WTC11 (cell line): ENCODE measurements around the gene GPRC6A. TPM values are rescaled to one million over a fixed set of nuclear protein-coding genes. Genes with fewer than 3 reads are reported as not detected.

ENCODE experiments used
- ATAC-seq: fragments of 200-7000 bp; cut with Tn5 transposase; 2 replicates; pipeline ENCODE4 v1.10.0; 2021; ENCODE audit warnings: mild to moderate bottlenecking, moderate library complexity
- CTCF ChIA-PET: fragments of 300-600 bp; sonication (Branson Sonifier 250); formaldehyde crosslinking; loops from one replicate; lab custom pipeline; 2021; ENCODE audit warnings: antibody characterized with exemption; lab: Charles Lee
- POLR2A ChIA-PET: fragments of 350-600 bp; sonication (Branson Sonifier 250); formaldehyde crosslinking; loops from one replicate; lab custom pipeline; 2021; ENCODE audit warnings: antibody characterized with exemption; lab: Charles Lee
- DNase-seq: peaks from one replicate; pipeline ENCODE4 v3.0.0; 2021; ENCODE audit warnings: low spot score
- H3K27ac Mint-ChIP-seq: 2 replicates; pipeline ENCODE4 v1.8.0; 2021; ENCODE audit warnings: mixed read lengths
- H3K27me3 Mint-ChIP-seq: 2 replicates; pipeline ENCODE4 v1.8.0; 2021; ENCODE audit warnings: low read depth, mild to moderate bottlenecking, moderate library complexity, mixed read lengths
- H3K36me3 Mint-ChIP-seq: 2 replicates; pipeline ENCODE4 v1.8.0; 2021; ENCODE audit warnings: mixed read lengths
- H3K4me1 Mint-ChIP-seq: 2 replicates; pipeline ENCODE4 v1.8.0; 2022; ENCODE audit warnings: mixed read lengths
- H3K4me3 Mint-ChIP-seq: 2 replicates; pipeline ENCODE4 v1.8.0; 2021; ENCODE audit warnings: mild to moderate bottlenecking, moderate library complexity, mixed read lengths
- H3K9me3 Mint-ChIP-seq: 2 replicates; pipeline ENCODE4 v1.8.0; 2021; ENCODE audit warnings: mixed read lengths
- ATF1 ChIP-seq: sonication (generic); formaldehyde crosslinking; IDR thresholded peaks from 2 replicates; pipeline ENCODE4 v1.8.1; 2023; ENCODE audit warnings: mild to moderate bottlenecking, moderate library complexity, missing genetic modification reagents
- CBFB ChIP-seq: sonication (generic); formaldehyde crosslinking; IDR thresholded peaks from 2 replicates; pipeline ENCODE4 v1.8.1; 2022; ENCODE audit warnings: mild to moderate bottlenecking, low read depth, missing genetic modification reagents
- CREM ChIP-seq: sonication (generic); formaldehyde crosslinking; IDR thresholded peaks from 2 replicates; pipeline ENCODE4 v1.8.1; 2022; ENCODE audit warnings: mild to moderate bottlenecking, missing genetic modification reagents, moderate library complexity
- EMX1 ChIP-seq: fragments of 250-450 bp; sonication (Bioruptor Pico); IDR thresholded peaks from 2 replicates; pipeline ENCODE4 v1.8.0; 2021; ENCODE audit warnings: mild to moderate bottlenecking
- ESRRA ChIP-seq: sonication (generic); formaldehyde crosslinking; IDR thresholded peaks from 2 replicates; pipeline ENCODE4 v1.8.1; 2022; ENCODE audit warnings: mild to moderate bottlenecking, missing genetic modification reagents, borderline replicate concordance
- ETV6 ChIP-seq: sonication (generic); formaldehyde crosslinking; IDR thresholded peaks from 2 replicates; pipeline ENCODE4 v1.8.1; 2022; ENCODE audit warnings: mild to moderate bottlenecking, missing genetic modification reagents
- FOXP1 ChIP-seq: sonication (generic); formaldehyde crosslinking; IDR thresholded peaks from 2 replicates; pipeline ENCODE4 v1.8.0; 2022; ENCODE audit warnings: missing genetic modification reagents, mild to moderate bottlenecking, moderate library complexity, borderline replicate concordance
- NFATC4 ChIP-seq: fragments of 250-450 bp; sonication (Bioruptor Pico); IDR thresholded peaks from 2 replicates; pipeline ENCODE4 v1.9.0; 2021; ENCODE audit warnings: mild to moderate bottlenecking
- NR3C1 ChIP-seq: sonication (generic); formaldehyde crosslinking; conservative IDR thresholded peaks from 2 replicates; pipeline ENCODE4 v1.8.1; 2023; ENCODE audit warnings: low read depth, mild to moderate bottlenecking, missing genetic modification reagents
- OVOL2 ChIP-seq: fragments of 250-450 bp; sonication (Bioruptor Pico); IDR thresholded peaks from 2 replicates; pipeline ENCODE4 v1.9.0; 2021; ENCODE audit warnings: mild to moderate bottlenecking, borderline replicate concordance
- PRRX2 ChIP-seq: fragments of 250-450 bp; sonication (Bioruptor Pico); IDR thresholded peaks from 2 replicates; pipeline ENCODE4 v1.8.0; 2021; ENCODE audit warnings: mild to moderate bottlenecking
- TCF7 ChIP-seq: sonication (generic); formaldehyde crosslinking; IDR thresholded peaks from 2 replicates; pipeline ENCODE4 v1.8.0; 2022; ENCODE audit warnings: mild to moderate bottlenecking, low read depth, missing genetic modification reagents, moderate library complexity
- ZBTB21 ChIP-seq: sonication (generic); formaldehyde crosslinking; IDR thresholded peaks from 2 replicates; pipeline ENCODE4 v1.8.1; 2023; ENCODE audit warnings: mild to moderate bottlenecking, missing genetic modification reagents, borderline replicate concordance
- ZNF138 ChIP-seq: sonication (generic); formaldehyde crosslinking; conservative IDR thresholded peaks from 2 replicates; pipeline ENCODE4 v1.8.1; 2022; ENCODE audit warnings: mild to moderate bottlenecking, moderate library complexity, missing genetic modification reagents
- ZNF396 ChIP-seq: fragments of 250-450 bp; sonication (Bioruptor Pico); IDR thresholded peaks from 2 replicates; pipeline ENCODE4 v1.8.0; 2021; ENCODE audit warnings: mild to moderate bottlenecking, moderate library complexity, borderline replicate concordance
- ZNF416 ChIP-seq: fragments of 250-450 bp; sonication (Bioruptor Pico); IDR thresholded peaks from 2 replicates; pipeline ENCODE4 v1.9.0; 2021; ENCODE audit warnings: mild to moderate bottlenecking, inconsistent platforms
- ZNF671 ChIP-seq: fragments of 250-450 bp; sonication (Bioruptor Pico); IDR thresholded peaks from 2 replicates; pipeline ENCODE4 v1.8.0; 2021; ENCODE audit warnings: mild to moderate bottlenecking
- total RNA-seq: library from RNA; stranded (reverse); gene quantifications from 3 replicates; pipeline ENCODE4 v1.2.3, GENCODE V29; 2021
- TF ChIP-seq, protein P1 (sequence below): sonication (generic); formaldehyde crosslinking; IDR thresholded peaks from 2 replicates; pipeline ENCODE4 v1.8.0; 2023; ENCODE audit warnings: missing genetic modification reagents
- TF ChIP-seq, protein P2 (sequence below): fragments of 250-450 bp; sonication (Bioruptor Pico); IDR thresholded peaks from 2 replicates; pipeline ENCODE4 v1.9.0; 2021; ENCODE audit warnings: mild to moderate bottlenecking
- TF ChIP-seq, protein P3 (sequence below): sonication (generic); formaldehyde crosslinking; IDR thresholded peaks from 2 replicates; pipeline ENCODE4 v1.8.0; 2022; ENCODE audit warnings: mild to moderate bottlenecking, missing genetic modification reagents
- TF ChIP-seq, protein P4 (sequence below): sonication (generic); formaldehyde crosslinking; IDR thresholded peaks from 2 replicates; pipeline ENCODE4 v1.8.1; 2023; ENCODE audit warnings: mild to moderate bottlenecking, moderate library complexity, missing genetic modification reagents
- TF ChIP-seq, protein P5 (sequence below): fragments of 200-600 bp; IDR thresholded peaks from 2 replicates; pipeline ENCODE4 v1.8.0; 2022; ENCODE audit warnings: antibody characterized with exemption
- TF ChIP-seq, protein P6 (sequence below): sonication (generic); formaldehyde crosslinking; IDR thresholded peaks from 2 replicates; pipeline ENCODE4 v1.8.1; 2022; ENCODE audit warnings: mild to moderate bottlenecking, missing genetic modification reagents, moderate library complexity, borderline replicate concordance
- TF ChIP-seq, protein P7 (sequence below): sonication (generic); formaldehyde crosslinking; conservative IDR thresholded peaks from 2 replicates; pipeline ENCODE4 v1.8.1; 2022; ENCODE audit warnings: mild to moderate bottlenecking, missing genetic modification reagents
- TF ChIP-seq, protein P8 (sequence below): sonication (generic); formaldehyde crosslinking; IDR thresholded peaks from 2 replicates; pipeline ENCODE4 v1.8.1; 2023; ENCODE audit warnings: mild to moderate bottlenecking, missing genetic modification reagents, moderate library complexity
- TF ChIP-seq, protein P9 (sequence below): sonication (generic); formaldehyde crosslinking; IDR thresholded peaks from 2 replicates; pipeline ENCODE4 v1.8.0; 2022; ENCODE audit warnings: missing genetic modification reagents

The GPRC6A gene
- total RNA-seq, 1 experiment from 2014 or later: 0.17 TPM

DNA sequence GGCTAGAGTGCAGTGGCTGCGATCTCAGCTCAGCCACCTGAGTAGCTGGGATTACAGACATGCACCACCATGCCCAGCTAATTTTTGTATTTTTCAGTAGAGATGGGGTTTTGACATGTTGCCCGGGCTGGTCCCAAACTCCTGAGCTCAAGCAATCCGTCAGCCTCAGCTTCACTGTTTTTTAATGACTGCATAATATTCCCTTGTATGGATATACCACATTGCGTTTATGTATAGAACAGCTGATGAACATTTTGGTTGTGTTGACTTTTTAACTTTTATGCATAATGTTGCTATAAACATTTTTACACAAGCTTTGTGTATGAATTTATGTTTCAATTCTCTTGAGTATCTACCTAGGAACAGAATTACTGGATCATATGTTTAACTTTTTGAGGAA lies 43.9 kb upstream of the GPRC6A start:
- ChIA-PET CTCF (no interaction called here), POLR2A (no interaction called here)

DNA sequence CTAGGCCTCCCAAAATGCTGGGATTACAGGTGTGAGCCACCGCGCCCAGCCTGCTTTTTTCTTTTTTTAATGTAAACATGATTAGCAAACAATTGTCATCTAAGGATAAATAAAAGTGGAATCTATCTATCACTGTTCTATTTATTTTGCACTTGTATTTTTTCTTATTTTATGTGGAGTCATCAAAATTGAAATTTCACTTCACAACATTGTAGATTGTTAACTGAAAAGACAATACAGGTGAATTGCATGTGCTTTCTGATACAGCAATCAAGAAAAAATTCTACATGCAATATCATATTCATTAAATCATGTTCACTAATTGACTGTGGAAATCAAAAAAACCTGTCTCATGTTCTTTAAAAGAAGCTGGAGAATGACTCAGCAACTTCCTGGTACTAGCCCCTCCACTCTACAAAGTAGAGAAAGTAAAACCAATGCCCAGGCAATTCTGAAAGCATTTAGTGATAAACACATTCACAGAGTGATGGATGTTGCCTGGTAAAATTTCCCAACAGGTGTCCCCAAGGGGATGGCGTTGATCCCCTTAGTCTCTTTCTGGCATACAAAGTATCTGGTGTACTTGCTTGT lies 37.5 kb upstream of the GPRC6A start:
- H3K4me3 Mint-ChIP-seq: no peak overlapping the region
- no peak overlapping the region for H3K27ac Mint-ChIP-seq
- H3K9me3 Mint-ChIP-seq: peaks cover 7% of the 10 kb centered on the region
- no peaks in the 10 kb centered on the region for H3K27me3 Mint-ChIP-seq
- H3K4me1 Mint-ChIP-seq: peaks cover 10% of the 10 kb centered on the region
- no peaks in the 10 kb centered on the region for H3K36me3 Mint-ChIP-seq
- DNase-seq (no peak), ATAC-seq (no peak)
- ChIA-PET CTCF (no interaction called here), POLR2A (no interaction called here)
- no peak for TF ChIP-seq CBFB (CRISPR knock-in tag)
- TF ChIP-seq, protein P1, sequence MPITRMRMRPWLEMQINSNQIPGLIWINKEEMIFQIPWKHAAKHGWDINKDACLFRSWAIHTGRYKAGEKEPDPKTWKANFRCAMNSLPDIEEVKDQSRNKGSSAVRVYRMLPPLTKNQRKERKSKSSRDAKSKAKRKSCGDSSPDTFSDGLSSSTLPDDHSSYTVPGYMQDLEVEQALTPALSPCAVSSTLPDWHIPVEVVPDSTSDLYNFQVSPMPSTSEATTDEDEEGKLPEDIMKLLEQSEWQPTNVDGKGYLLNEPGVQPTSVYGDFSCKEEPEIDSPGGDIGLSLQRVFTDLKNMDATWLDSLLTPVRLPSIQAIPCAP: no peak
- TF ChIP-seq, protein P2, sequence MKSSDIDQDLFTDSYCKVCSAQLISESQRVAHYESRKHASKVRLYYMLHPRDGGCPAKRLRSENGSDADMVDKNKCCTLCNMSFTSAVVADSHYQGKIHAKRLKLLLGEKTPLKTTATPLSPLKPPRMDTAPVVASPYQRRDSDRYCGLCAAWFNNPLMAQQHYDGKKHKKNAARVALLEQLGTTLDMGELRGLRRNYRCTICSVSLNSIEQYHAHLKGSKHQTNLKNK (CRISPR knock-in tag): no peak
- TF ChIP-seq ZNF671 (CRISPR knock-in tag): no peak
- TF ChIP-seq NFATC4: no peak
- TF ChIP-seq, protein P3, sequence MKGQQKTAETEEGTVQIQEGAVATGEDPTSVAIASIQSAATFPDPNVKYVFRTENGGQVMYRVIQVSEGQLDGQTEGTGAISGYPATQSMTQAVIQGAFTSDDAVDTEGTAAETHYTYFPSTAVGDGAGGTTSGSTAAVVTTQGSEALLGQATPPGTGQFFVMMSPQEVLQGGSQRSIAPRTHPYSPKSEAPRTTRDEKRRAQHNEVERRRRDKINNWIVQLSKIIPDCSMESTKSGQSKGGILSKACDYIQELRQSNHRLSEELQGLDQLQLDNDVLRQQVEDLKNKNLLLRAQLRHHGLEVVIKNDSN (CRISPR knock-in tag): no peak
- TF ChIP-seq ZNF416 (CRISPR knock-in tag): no peak
- TF ChIP-seq, protein P4, sequence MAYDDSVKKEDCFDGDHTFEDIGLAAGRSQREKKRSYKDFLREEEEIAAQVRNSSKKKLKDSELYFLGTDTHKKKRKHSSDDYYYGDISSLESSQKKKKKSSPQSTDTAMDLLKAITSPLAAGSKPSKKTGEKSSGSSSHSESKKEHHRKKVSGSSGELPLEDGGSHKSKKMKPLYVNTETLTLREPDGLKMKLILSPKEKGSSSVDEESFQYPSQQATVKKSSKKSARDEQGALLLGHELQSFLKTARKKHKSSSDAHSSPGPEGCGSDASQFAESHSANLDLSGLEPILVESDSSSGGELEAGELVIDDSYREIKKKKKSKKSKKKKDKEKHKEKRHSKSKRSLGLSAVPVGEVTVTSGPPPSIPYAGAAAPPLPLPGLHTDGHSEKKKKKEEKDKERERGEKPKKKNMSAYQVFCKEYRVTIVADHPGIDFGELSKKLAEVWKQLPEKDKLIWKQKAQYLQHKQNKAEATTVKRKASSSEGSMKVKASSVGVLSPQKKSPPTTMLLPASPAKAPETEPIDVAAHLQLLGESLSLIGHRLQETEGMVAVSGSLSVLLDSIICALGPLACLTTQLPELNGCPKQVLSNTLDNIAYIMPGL (CRISPR knock-in tag): no peak
- TF ChIP-seq, protein P5, sequence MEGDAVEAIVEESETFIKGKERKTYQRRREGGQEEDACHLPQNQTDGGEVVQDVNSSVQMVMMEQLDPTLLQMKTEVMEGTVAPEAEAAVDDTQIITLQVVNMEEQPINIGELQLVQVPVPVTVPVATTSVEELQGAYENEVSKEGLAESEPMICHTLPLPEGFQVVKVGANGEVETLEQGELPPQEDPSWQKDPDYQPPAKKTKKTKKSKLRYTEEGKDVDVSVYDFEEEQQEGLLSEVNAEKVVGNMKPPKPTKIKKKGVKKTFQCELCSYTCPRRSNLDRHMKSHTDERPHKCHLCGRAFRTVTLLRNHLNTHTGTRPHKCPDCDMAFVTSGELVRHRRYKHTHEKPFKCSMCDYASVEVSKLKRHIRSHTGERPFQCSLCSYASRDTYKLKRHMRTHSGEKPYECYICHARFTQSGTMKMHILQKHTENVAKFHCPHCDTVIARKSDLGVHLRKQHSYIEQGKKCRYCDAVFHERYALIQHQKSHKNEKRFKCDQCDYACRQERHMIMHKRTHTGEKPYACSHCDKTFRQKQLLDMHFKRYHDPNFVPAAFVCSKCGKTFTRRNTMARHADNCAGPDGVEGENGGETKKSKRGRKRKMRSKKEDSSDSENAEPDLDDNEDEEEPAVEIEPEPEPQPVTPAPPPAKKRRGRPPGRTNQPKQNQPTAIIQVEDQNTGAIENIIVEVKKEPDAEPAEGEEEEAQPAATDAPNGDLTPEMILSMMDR: no peak
- TF ChIP-seq ZNF396 (CRISPR knock-in tag): no peak
- TF ChIP-seq FOXP1 (CRISPR knock-in tag): no peak

More for the DNA sequence above, 43.9 kb upstream of the GPRC6A start:
- Mint-ChIP-seq H3K4me1 (peaks cover 7% of the 10 kb centered on the region), H3K4me3 (no peak overlapping the region), H3K27me3 (peaks cover 53% of the 10 kb centered on the region), H3K27ac (no peak overlapping the region), H3K9me3 (peaks cover 21% of the 10 kb centered on the region), H3K36me3 (peaks cover 8% of the 10 kb centered on the region; the same call in 1 of the 2 replicates)
- no peak for TF ChIP-seq CREM
- no peak for TF ChIP-seq ESRRA (CRISPR knock-in tag)
- TF ChIP-seq, protein P6, sequence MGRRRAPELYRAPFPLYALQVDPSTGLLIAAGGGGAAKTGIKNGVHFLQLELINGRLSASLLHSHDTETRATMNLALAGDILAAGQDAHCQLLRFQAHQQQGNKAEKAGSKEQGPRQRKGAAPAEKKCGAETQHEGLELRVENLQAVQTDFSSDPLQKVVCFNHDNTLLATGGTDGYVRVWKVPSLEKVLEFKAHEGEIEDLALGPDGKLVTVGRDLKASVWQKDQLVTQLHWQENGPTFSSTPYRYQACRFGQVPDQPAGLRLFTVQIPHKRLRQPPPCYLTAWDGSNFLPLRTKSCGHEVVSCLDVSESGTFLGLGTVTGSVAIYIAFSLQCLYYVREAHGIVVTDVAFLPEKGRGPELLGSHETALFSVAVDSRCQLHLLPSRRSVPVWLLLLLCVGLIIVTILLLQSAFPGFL: no peak
- TF ChIP-seq, protein P7, sequence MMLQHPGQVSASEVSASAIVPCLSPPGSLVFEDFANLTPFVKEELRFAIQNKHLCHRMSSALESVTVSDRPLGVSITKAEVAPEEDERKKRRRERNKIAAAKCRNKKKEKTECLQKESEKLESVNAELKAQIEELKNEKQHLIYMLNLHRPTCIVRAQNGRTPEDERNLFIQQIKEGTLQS (CRISPR knock-in tag): no peak
- no peak for TF ChIP-seq EMX1 (CRISPR knock-in tag)
- no peak for TF ChIP-seq TCF7 (CRISPR knock-in tag)
- no peak for TF ChIP-seq PRRX2 (CRISPR knock-in tag)
- TF ChIP-seq, protein P8, sequence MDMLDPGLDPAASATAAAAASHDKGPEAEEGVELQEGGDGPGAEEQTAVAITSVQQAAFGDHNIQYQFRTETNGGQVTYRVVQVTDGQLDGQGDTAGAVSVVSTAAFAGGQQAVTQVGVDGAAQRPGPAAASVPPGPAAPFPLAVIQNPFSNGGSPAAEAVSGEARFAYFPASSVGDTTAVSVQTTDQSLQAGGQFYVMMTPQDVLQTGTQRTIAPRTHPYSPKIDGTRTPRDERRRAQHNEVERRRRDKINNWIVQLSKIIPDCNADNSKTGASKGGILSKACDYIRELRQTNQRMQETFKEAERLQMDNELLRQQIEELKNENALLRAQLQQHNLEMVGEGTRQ (CRISPR knock-in tag): no peak
- TF ChIP-seq, protein P1: no peak
- TF ChIP-seq NR3C1 (CRISPR knock-in tag): no peak
- TF ChIP-seq ZNF138 (CRISPR knock-in tag): no peak
- TF ChIP-seq ZBTB21: no peak
- TF ChIP-seq, protein P9, sequence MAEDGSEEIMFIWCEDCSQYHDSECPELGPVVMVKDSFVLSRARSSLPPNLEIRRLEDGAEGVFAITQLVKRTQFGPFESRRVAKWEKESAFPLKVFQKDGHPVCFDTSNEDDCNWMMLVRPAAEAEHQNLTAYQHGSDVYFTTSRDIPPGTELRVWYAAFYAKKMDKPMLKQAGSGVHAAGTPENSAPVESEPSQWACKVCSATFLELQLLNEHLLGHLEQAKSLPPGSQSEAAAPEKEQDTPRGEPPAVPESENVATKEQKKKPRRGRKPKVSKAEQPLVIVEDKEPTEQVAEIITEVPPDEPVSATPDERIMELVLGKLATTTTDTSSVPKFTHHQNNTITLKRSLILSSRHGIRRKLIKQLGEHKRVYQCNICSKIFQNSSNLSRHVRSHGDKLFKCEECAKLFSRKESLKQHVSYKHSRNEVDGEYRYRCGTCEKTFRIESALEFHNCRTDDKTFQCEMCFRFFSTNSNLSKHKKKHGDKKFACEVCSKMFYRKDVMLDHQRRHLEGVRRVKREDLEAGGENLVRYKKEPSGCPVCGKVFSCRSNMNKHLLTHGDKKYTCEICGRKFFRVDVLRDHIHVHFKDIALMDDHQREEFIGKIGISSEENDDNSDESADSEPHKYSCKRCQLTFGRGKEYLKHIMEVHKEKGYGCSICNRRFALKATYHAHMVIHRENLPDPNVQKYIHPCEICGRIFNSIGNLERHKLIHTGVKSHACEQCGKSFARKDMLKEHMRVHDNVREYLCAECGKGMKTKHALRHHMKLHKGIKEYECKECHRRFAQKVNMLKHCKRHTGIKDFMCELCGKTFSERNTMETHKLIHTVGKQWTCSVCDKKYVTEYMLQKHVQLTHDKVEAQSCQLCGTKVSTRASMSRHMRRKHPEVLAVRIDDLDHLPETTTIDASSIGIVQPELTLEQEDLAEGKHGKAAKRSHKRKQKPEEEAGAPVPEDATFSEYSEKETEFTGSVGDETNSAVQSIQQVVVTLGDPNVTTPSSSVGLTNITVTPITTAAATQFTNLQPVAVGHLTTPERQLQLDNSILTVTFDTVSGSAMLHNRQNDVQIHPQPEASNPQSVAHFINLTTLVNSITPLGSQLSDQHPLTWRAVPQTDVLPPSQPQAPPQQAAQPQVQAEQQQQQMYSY (CRISPR knock-in tag): no peak
- TF ChIP-seq ATF1 (CRISPR knock-in tag): no peak
- no peak for TF ChIP-seq ETV6 (CRISPR knock-in tag)
- no peak for TF ChIP-seq OVOL2 (CRISPR knock-in tag)
- no peak for DNase-seq
- no peak for ATAC-seq
